Endothelial cell of umbilical vein (primary cell): ENCODE results near the gene MT1HL1. TPM values are rescaled to one million over a fixed set of nuclear protein-coding genes. Genes with fewer than 3 reads are reported as not detected.

Experiments used
- BruUV-seq: library from RNA; stranded (reverse); fragments of 400-500 nt; replicated peaks from 2 replicates; lab custom pipeline; 2021; lab: Mats Ljungman, UMichigan
- CTCF ChIA-PET: fragments of 300-600, 350-600 bp; sonication (Branson Sonifier 250); formaldehyde crosslinking; loops from one replicate; lab custom pipeline; 2021; ENCODE audit warnings: antibody characterized with exemption, inconsistent platforms; lab: Charles Lee
- POLR2A ChIA-PET: fragments of 300-600, 350-600 bp; sonication (Branson Sonifier 250); formaldehyde crosslinking; loops from one replicate; lab custom pipeline; 2021; ENCODE audit warnings: antibody characterized with exemption, inconsistent platforms; lab: Charles Lee
- DNase-seq: peaks from one replicate; pipeline ENCODE4 v3.0.0-alpha.2; 2011; ENCODE audit warnings: low read depth, low spot score
- FAIRE-seq: peaks from 2 replicates; lab custom pipeline; 2011; peaks lifted over from hg19 to GRCh38; lab: Jason Lieb, UNC
- H2AFZ ChIP-seq: 2 replicates; pipeline ENCODE4 v1.6.0; 2012; ENCODE audit warnings: low read depth, low read length, control low read depth, inconsistent platforms
- H3K27ac ChIP-seq: 2 replicates; pipeline ENCODE4 v1.5.1; 2011; ENCODE audit warnings: low read depth, mild to moderate bottlenecking, control low read depth, low read length, moderate library complexity; ENCODE audit not compliant: insufficient read depth
- H3K27me3 ChIP-seq, 2 experiments: 2 replicates each; pipeline versions ENCODE4 v1.6.0 to v1.6.1; 2011; ENCODE audit warnings: low read length in 2 of 2, mixed read lengths in 1 of 2; ENCODE audit not compliant: control insufficient read depth in 2 of 2, insufficient read depth in 2 of 2
- H3K36me3 ChIP-seq, 2 experiments: 2 replicates in 1 of 2; 3 replicates in 1 of 2; pipeline ENCODE4 v1.5.1; 2011; ENCODE audit warnings: low read length in 2 of 2, mild to moderate bottlenecking in 1 of 2, moderate library complexity in 1 of 2; ENCODE audit not compliant: control insufficient read depth in 2 of 2, insufficient read depth in 2 of 2; ENCODE audit errors: extremely low read depth in 1 of 2
- H3K4me1 ChIP-seq: 3 replicates; pipeline ENCODE4 v1.5.1; 2011; ENCODE audit warnings: mild to moderate bottlenecking, low read length; ENCODE audit not compliant: control insufficient read depth, insufficient read depth; ENCODE audit errors: extremely low read depth
- H3K4me2 ChIP-seq: 2 replicates; pipeline ENCODE4 v1.6.1; 2011; ENCODE audit warnings: low read length, control low read depth, mixed read lengths; ENCODE audit not compliant: insufficient read depth
- H3K4me3 ChIP-seq, 3 experiments: fragments of 200-600 bp in 1 of 3; sonication (generic), shearing (Covaris generic) in 1 of 3; replicated peaks in 1 of 3; 2 replicates each; pipeline ENCODE4 v1.5.1; 2011 to 2016; ENCODE audit warnings: control low read depth in 3 of 3, low read length in 3 of 3, mild to moderate bottlenecking in 2 of 3, inconsistent platforms in 1 of 3, low read depth in 1 of 3, moderate library complexity in 1 of 3; ENCODE audit not compliant: insufficient read depth in 1 of 3
- H3K79me2 ChIP-seq: 2 replicates; pipeline ENCODE4 v1.6.0; 2012; ENCODE audit warnings: low read length, inconsistent platforms; ENCODE audit not compliant: control insufficient read depth, insufficient read depth
- H3K9ac ChIP-seq: replicated peaks from 2 replicates; pipeline ENCODE3; 2011; ENCODE audit warnings: low read length, control low read depth; ENCODE audit not compliant: insufficient read depth; ENCODE audit errors: extremely low read depth
- H3K9me1 ChIP-seq: replicated peaks from 3 replicates; pipeline ENCODE4 v1.6.0; 2011; ENCODE audit warnings: mild to moderate bottlenecking, low read length; ENCODE audit not compliant: control insufficient read depth, insufficient read depth; ENCODE audit errors: extremely low read depth
- H3K9me3 ChIP-seq: replicated peaks from 2 replicates; pipeline ENCODE4 v1.5.1; 2012; ENCODE audit warnings: low read length, inconsistent platforms; ENCODE audit not compliant: control insufficient read depth, insufficient read depth
- H4K20me1 ChIP-seq: replicated peaks from 2 replicates; pipeline ENCODE3; 2011; ENCODE audit warnings: mild to moderate bottlenecking, low read length; ENCODE audit not compliant: control insufficient read depth, insufficient read depth; ENCODE audit errors: extremely low read depth
- EZH2 ChIP-seq: IDR thresholded peaks from 2 replicates; pipeline ENCODE4 v1.6.1; 2012; ENCODE audit warnings: borderline replicate concordance, low read depth, mild to moderate bottlenecking, moderate library complexity, low read length, inconsistent platforms; ENCODE audit not compliant: severe bottlenecking
- FOS ChIP-seq: IDR thresholded peaks from 2 replicates; pipeline ENCODE4 v1.6.1; 2011; ENCODE audit warnings: mild to moderate bottlenecking, low read length, moderate library complexity, borderline replicate concordance; ENCODE audit not compliant: insufficient read depth
- JUN ChIP-seq: IDR thresholded peaks from 2 replicates; pipeline ENCODE4 v1.6.1; 2011; ENCODE audit warnings: borderline replicate concordance, low read depth; ENCODE audit not compliant: insufficient read length, insufficient read depth
- MAX ChIP-seq: IDR thresholded peaks from 2 replicates; pipeline ENCODE4 v1.6.1; 2011; ENCODE audit not compliant: insufficient read depth, insufficient read length
- MYC ChIP-seq: IDR thresholded peaks from one replicate; pipeline ENCODE4 v1.6.1; 2011; ENCODE audit warnings: mild to moderate bottlenecking, low read depth, low read length
- POLR2A ChIP-seq: IDR thresholded peaks from 2 replicates; pipeline ENCODE4 v1.6.1; 2012; ENCODE audit warnings: low read depth, mild to moderate bottlenecking, control low read depth, low read length
- POLR2AphosphoS5 ChIP-seq: IDR thresholded peaks from 2 replicates; pipeline ENCODE4 v1.6.1; 2012; ENCODE audit warnings: low read depth, mild to moderate bottlenecking, control low read depth, low read length, moderate library complexity; ENCODE audit not compliant: insufficient read depth
- dilution Hi-C: fragments of 300-500 bp; cut with MboI; formaldehyde crosslinking; loops from one replicate; pipeline ENCODE4 v1.15.0; 2019; ENCODE audit warnings: low sequenced_read_pairs; ENCODE audit not compliant: extremely low pct_ligation_motif_present
- intact Hi-C: fragments of 100-400 bp; cut with micrococcal nuclease; formaldehyde crosslinking; loops from one replicate; pipeline ENCODE4 v1.10.0; 2022
- polyA plus RNA-seq, 4 experiments: library from polyadenylated mRNA; depleted of rRNA in 3 of 4; stranded (reverse) in 3 of 4; unstranded in 1 of 4; fragments of >200 nt; gene quantifications; 2 replicates each; pipeline versions ENCODE4 v1.2.1 to v1.2.3, GENCODE V29; 2011 to 2012; ENCODE audit warnings: missing spikeins in 1 of 4
- total RNA-seq: library from RNA; stranded (reverse); gene quantifications from 2 replicates; pipeline ENCODE4 v1.2.3, GENCODE V29; 2021
- TF ChIP-seq, protein P1 (sequence below), 2 donors: IDR thresholded peaks; 1 replicate in 1 of 2; 2 replicates in 1 of 2; pipeline ENCODE4 v1.5.1; 2011; ENCODE audit warnings: low read length in 2 of 2, mild to moderate bottlenecking in 2 of 2, moderate library complexity in 2 of 2, control low read depth in 1 of 2, inconsistent platforms in 1 of 2, low read depth in 1 of 2; ENCODE audit not compliant: insufficient read depth in 1 of 2; ENCODE audit errors: extremely low read depth in 1 of 2

MT1HL1 gene
- total and polyA plus RNA-seq, 2 donors (not counting 3 experiments of a cell fraction or from before 2014, with no cell fraction given): not detected

DNA sequence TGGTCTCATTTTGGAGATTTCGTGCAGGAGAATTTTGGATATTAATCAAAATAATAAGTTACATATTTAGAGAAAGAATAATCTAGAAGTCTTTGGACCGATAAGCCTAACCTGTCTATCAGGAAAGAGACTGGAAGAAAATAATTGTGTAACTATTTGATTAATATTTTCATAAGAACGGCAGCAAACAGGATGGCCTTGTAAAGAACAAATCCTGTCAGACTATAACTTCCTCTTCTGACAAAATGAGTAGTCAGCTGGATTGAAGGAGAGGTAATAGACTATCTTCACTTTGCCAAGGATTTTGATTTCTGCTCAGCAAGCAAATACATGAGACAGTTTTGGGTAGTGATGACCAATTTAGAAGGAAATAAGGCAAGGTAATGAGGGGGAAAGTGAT lies 25.0 kb upstream of the MT1HL1 start:
- Histone ChIP-seq H3K36me3 (no peaks in the 10 kb centered on the region), H3K9me1 (no peaks in the 10 kb centered on the region), H3K27ac (no peak overlapping the region), H3K27me3 (no peaks in the 10 kb centered on the region), H3K4me3 (no peak overlapping the region), H3K9ac (no peak overlapping the region), H4K20me1 (no peaks in the 10 kb centered on the region), H3K9me3 (peaks cover 8% of the 10 kb centered on the region), H3K4me1 (no peaks in the 10 kb centered on the region), H3K79me2 (no peaks in the 10 kb centered on the region), H3K4me2 (no peak overlapping the region), H2AFZ (no peak overlapping the region)
- intact Hi-C loops (no loop called here), dilution Hi-C loops (no loop called here)
- TF ChIP-seq MAX (no peak), POLR2AphosphoS5 (no peak), FOS (no peak), POLR2A (no peak), MYC (no peak), JUN (no peak), EZH2 (no peak)
- TF ChIP-seq, protein P1, sequence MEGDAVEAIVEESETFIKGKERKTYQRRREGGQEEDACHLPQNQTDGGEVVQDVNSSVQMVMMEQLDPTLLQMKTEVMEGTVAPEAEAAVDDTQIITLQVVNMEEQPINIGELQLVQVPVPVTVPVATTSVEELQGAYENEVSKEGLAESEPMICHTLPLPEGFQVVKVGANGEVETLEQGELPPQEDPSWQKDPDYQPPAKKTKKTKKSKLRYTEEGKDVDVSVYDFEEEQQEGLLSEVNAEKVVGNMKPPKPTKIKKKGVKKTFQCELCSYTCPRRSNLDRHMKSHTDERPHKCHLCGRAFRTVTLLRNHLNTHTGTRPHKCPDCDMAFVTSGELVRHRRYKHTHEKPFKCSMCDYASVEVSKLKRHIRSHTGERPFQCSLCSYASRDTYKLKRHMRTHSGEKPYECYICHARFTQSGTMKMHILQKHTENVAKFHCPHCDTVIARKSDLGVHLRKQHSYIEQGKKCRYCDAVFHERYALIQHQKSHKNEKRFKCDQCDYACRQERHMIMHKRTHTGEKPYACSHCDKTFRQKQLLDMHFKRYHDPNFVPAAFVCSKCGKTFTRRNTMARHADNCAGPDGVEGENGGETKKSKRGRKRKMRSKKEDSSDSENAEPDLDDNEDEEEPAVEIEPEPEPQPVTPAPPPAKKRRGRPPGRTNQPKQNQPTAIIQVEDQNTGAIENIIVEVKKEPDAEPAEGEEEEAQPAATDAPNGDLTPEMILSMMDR (IDR thresholded peaks at IDR 0.05; ENCODE audit: extremely low read depth in 1 of 2, insufficient read depth in 1 of 2, low read depth in 1 of 2, low read length in 2 of 2): no peak
- POLR2A ChIA-PET: no interaction called here
- FAIRE-seq (no peak), DNase-seq (no peak)
- CTCF ChIA-PET: no interaction called here
- no TSS peak for BruUV-seq
